NB4 (cell line): ENCODE measurements around the gene BLVRA.

Experiments used
- POLR2A ChIP-seq: IDR thresholded peaks from 2 replicates; pipeline ENCODE4 v1.6.1; 2011; ENCODE audit warnings: mild to moderate bottlenecking; ENCODE audit not compliant: insufficient read length; ENCODE audit errors: extremely low read depth
- TF ChIP-seq, protein P1 (sequence below): IDR thresholded peaks from one replicate; pipeline ENCODE4 v1.5.1; 2012; ENCODE audit warnings: low read depth, low read length

DNA sequence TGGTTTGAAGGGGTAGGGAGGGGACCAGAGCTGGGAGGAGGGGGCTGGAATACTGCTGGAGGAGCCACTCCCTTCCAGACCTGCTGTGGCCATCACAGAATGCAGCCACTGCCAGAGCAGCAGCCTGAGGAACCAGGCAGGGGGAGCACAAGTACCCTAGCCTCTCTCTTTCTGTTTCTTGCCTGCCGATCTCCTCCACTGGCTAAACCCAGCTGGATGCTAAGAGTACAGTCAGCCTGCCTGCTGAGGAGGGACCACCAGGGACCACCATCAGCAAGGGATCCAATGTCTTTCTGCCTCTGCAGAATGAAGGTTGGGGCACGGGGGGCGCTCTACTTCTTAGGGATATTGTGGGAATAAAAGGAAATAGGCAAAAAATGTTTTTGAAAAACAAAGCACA lies 4.7 kb downstream of the BLVRA start:
- TF ChIP-seq, protein P1, sequence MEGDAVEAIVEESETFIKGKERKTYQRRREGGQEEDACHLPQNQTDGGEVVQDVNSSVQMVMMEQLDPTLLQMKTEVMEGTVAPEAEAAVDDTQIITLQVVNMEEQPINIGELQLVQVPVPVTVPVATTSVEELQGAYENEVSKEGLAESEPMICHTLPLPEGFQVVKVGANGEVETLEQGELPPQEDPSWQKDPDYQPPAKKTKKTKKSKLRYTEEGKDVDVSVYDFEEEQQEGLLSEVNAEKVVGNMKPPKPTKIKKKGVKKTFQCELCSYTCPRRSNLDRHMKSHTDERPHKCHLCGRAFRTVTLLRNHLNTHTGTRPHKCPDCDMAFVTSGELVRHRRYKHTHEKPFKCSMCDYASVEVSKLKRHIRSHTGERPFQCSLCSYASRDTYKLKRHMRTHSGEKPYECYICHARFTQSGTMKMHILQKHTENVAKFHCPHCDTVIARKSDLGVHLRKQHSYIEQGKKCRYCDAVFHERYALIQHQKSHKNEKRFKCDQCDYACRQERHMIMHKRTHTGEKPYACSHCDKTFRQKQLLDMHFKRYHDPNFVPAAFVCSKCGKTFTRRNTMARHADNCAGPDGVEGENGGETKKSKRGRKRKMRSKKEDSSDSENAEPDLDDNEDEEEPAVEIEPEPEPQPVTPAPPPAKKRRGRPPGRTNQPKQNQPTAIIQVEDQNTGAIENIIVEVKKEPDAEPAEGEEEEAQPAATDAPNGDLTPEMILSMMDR: no peak
- no peak for TF ChIP-seq POLR2A
